ENCODE data around the gene AKR7A3.
A peak's percentile ranks its signal among the peaks of the same experiment; 100 is the strongest.

The AKR7A3 gene

GRCh38 chr1:19251305-19252196 lies 37.0 kb downstream of the AKR7A3 start, which contains the start of the genes EMC1 and MRTO4:
EMC1 (minus strand) TSS chr1:19251524; CDS start chr1:19251509, 15 bp downstream.
MRTO4 (plus strand) TSS chr1:19251805; CDS start chr1:19251836, 31 bp downstream.
- peak; percentile 80 for DNase-seq

GRCh38 chr1:19250629-19251304 lies 37.8 kb downstream of the AKR7A3 start:
- DNase-seq = no peak

GRCh38 chr1:19240673-19241538 lies 47.7 kb downstream of the AKR7A3 start:
- peak; percentile 47 for DNase-seq

GRCh38 chr1:19239876-19240275 lies 48.7 kb downstream of the AKR7A3 start:
- no peak for DNase-seq

- DNase-seq = no peak
Measured at GRCh38 chr1:19234224-19234623, 54.3 kb downstream of the AKR7A3 start.

Measured in fibroblast of skin of abdomen (primary cell).